ENCODE measurements around the gene BANF2. TPM values are rescaled to one million over a fixed set of nuclear protein-coding genes. Genes with fewer than 3 reads are reported as not detected.

The BANF2 gene
- total RNA-seq, 1 experiment from 2014 or later = not detected

DNA sequence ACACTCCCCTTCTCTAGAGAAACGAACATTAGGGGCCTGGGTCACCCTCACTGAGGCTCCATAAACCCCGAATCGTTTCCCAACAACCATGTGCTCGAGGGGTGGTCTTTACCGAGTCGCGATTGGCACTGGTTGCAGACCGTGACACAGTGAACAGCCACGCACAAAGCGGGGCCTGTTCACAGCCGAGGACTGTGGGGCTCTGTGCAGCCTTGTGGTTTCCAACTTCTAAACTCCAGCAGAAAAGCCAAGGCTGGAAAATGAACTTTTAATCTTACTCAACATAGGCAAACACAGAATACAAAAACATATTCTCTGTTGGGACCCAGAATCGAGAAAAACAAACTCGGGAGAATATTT lies 36.7 kb upstream of the BANF2 start:
- Mint-ChIP-seq H3K9me3 (ENCODE audit: low read depth, unreplicated experiment) (no peaks in the 10 kb centered on the region), H3K27me3 (ENCODE audit: unreplicated experiment) (no peaks in the 10 kb centered on the region), H3K4me3 (ENCODE audit: low read depth, unreplicated experiment) (no peak overlapping the region), H3K4me1 (ENCODE audit: low read depth, unreplicated experiment) (no peaks in the 10 kb centered on the region), H3K36me3 (ENCODE audit: insufficient read depth, unreplicated experiment) (peaks cover 15% of the 10 kb centered on the region), H3K27ac (ENCODE audit: unreplicated experiment) (no peak overlapping the region)
- BruUV-seq (replicated peaks) = no TSS peak
- TF ChIP-seq CTCF (IDR thresholded peaks at IDR 0.05; ENCODE audit: unreplicated experiment) = no peak
- CTCF ChIA-PET = no interaction called here
- intact Hi-C loops (cut with micrococcal nuclease; ENCODE audit: unreplicated experiment) = no loop called here
- no peak for DNase-seq

GRCh38 chr20:17663486-17663885 lies 36.3 kb upstream of the BANF2 start:
- H3K9me3 Mint-ChIP-seq (ENCODE audit: low read depth, unreplicated experiment) = no peaks in the 10 kb centered on the region
- H3K4me3 Mint-ChIP-seq (ENCODE audit: low read depth, unreplicated experiment) = no peak overlapping the region
- intact Hi-C loops (cut with micrococcal nuclease; ENCODE audit: unreplicated experiment) = no loop called here
- H3K36me3 Mint-ChIP-seq (ENCODE audit: insufficient read depth, unreplicated experiment) = peaks cover 15% of the 10 kb centered on the region
- H3K27me3 Mint-ChIP-seq (ENCODE audit: unreplicated experiment) = no peaks in the 10 kb centered on the region
- no peak overlapping the region for H3K27ac Mint-ChIP-seq (ENCODE audit: unreplicated experiment)
- TF ChIP-seq CTCF (IDR thresholded peaks at IDR 0.05; ENCODE audit: unreplicated experiment) = no peak
- DNase-seq = no peak
- CTCF ChIA-PET = no interaction called here
- H3K4me1 Mint-ChIP-seq (ENCODE audit: low read depth, unreplicated experiment) = no peaks in the 10 kb centered on the region
- no TSS peak for BruUV-seq (replicated peaks)

DNA sequence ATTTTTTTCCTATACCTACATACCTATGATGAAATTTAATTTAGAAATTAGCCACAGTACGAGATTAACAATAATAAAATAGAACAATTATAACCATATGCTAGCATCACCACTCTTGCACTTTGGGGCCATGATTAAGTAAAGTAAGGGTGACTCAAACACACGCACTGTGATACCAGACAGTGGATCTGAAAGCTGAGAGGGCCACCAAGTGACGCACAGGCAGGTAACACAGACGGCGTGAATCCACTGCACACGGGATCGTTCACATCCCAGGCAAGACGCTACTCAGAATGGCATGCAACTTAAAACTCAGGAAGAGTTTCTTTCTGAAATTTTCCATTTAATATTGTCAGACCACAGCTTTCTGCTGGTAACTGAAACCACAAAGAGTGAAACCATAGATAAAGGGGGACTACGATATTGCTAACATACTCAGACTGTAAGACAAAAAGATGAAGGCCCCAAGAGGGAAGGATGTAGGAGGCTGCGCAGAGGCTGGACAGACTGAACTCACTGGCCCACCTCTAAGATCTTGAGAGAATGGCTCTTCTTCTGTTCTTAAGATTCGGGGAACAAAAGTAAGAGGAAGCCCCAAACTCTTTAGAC lies 35.6 kb upstream of the BANF2 start:
- Mint-ChIP-seq H3K9me3 (ENCODE audit: low read depth, unreplicated experiment) (no peaks in the 10 kb centered on the region), H3K4me1 (ENCODE audit: low read depth, unreplicated experiment) (no peaks in the 10 kb centered on the region), H3K27ac (ENCODE audit: unreplicated experiment) (no peak overlapping the region), H3K4me3 (ENCODE audit: low read depth, unreplicated experiment) (no peak overlapping the region), H3K27me3 (ENCODE audit: unreplicated experiment) (no peaks in the 10 kb centered on the region), H3K36me3 (ENCODE audit: insufficient read depth, unreplicated experiment) (peaks cover 15% of the 10 kb centered on the region)
- CTCF ChIA-PET = no interaction called here
- BruUV-seq (replicated peaks) = no TSS peak
- intact Hi-C loops (cut with micrococcal nuclease; ENCODE audit: unreplicated experiment) = no loop called here
- no peak for DNase-seq
- TF ChIP-seq CTCF (IDR thresholded peaks at IDR 0.05; ENCODE audit: unreplicated experiment) = no peak

- no peak overlapping the region for H3K4me3 Mint-ChIP-seq (ENCODE audit: low read depth, unreplicated experiment)
- H3K27ac Mint-ChIP-seq (ENCODE audit: unreplicated experiment) = no peak overlapping the region
- no peak for TF ChIP-seq CTCF (IDR thresholded peaks at IDR 0.05; ENCODE audit: unreplicated experiment)
- no peaks in the 10 kb centered on the region for H3K9me3 Mint-ChIP-seq (ENCODE audit: low read depth, unreplicated experiment)
- CTCF ChIA-PET = no interaction called here
- no TSS peak for BruUV-seq (replicated peaks)
- H3K27me3 Mint-ChIP-seq (ENCODE audit: unreplicated experiment) = no peaks in the 10 kb centered on the region
- intact Hi-C loops (cut with micrococcal nuclease; ENCODE audit: unreplicated experiment) = no loop called here
- no peak for DNase-seq
- peaks cover 6% of the 10 kb centered on the region for H3K36me3 Mint-ChIP-seq (ENCODE audit: insufficient read depth, unreplicated experiment)
- H3K4me1 Mint-ChIP-seq (ENCODE audit: low read depth, unreplicated experiment) = peaks cover 4% of the 10 kb centered on the region
These were observed 34.0 kb upstream of the BANF2 start for GRCh38 chr20:17665756-17666155.

Measured in Calu3 (cell line).